Measurements from ENCODE around the gene FOS.
"Not testable (repeated sequence)": the region's sequence is repeated elsewhere in the genome, so short reads cannot be mapped to it uniquely, and the experiment has no call there.

FOS gene

DNA sequence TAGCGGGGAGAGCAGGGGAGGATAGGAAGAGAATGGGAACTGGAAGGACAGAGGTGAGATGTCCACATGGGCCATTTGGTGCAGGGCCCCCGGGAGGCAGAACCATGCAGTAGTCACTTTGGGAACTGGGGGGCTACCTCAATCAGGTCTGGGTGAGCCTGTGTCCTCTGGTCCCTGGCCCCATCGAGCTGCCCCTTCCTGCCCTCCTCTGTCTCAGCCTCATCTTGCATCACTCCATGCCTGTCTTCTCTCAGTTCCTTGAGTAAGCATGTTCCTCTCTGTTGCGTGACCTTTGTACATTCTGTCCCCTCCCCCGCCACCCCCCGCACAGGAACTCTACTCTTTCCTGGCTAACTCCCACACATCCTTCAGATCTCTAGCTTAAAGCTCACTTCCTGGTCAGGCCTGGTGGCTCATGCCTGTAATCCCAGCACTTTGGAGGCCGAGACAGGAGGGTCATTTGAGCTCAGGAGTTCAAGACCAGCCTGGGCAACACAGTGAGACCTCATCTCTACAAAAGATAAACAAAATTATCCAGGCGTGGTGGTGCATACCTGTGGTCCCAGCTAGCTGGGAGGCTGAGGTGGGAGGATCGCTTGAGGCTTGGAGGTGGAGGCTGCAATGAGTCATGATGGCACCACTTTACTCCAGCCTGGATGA lies 23.2 kb downstream of the FOS start:
- TF ChIP-seq, protein P1, sequence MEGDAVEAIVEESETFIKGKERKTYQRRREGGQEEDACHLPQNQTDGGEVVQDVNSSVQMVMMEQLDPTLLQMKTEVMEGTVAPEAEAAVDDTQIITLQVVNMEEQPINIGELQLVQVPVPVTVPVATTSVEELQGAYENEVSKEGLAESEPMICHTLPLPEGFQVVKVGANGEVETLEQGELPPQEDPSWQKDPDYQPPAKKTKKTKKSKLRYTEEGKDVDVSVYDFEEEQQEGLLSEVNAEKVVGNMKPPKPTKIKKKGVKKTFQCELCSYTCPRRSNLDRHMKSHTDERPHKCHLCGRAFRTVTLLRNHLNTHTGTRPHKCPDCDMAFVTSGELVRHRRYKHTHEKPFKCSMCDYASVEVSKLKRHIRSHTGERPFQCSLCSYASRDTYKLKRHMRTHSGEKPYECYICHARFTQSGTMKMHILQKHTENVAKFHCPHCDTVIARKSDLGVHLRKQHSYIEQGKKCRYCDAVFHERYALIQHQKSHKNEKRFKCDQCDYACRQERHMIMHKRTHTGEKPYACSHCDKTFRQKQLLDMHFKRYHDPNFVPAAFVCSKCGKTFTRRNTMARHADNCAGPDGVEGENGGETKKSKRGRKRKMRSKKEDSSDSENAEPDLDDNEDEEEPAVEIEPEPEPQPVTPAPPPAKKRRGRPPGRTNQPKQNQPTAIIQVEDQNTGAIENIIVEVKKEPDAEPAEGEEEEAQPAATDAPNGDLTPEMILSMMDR (conservative IDR thresholded peaks at IDR 0.05; ENCODE audit: low read length), result no peak
- DNase-seq (ENCODE audit: low read depth), result peak; percentile 23
- H3K4me3 ChIP-seq (ENCODE audit: low read length), result no peak overlapping the region

- H3K4me3 ChIP-seq (ENCODE audit: low read length), result no peak overlapping the region
Observed at GRCh38 chr14:75303381-75303789, 24.8 kb downstream of the FOS start.

DNA sequence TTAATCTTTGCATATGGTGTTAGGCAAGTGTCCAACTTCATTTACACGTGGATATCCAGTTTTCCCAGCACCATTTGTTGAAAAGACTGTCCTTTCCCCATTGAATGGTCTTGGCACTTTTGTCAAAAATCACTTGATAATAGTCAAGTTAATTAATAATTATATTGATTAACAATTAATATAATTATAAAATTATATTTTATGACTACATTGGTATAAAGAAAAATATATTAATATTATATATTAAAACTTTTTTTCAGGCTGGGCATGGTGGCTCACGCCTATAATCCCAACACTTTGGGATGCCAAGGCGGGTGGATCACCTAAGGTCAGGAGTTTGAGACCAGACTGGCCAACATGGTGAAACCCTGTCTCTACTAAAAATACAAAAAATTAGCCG lies 27.8 kb downstream of the FOS start:
- not testable (repeated sequence) for H3K4me3 ChIP-seq (ENCODE audit: low read length); DNase-seq (ENCODE audit: low read depth)

More at GRCh38 chr14:75303381-75303789, 24.8 kb downstream of the FOS start:
- DNase-seq (ENCODE audit: low read depth), result peak; percentile 67
- TF ChIP-seq, protein P1 (conservative IDR thresholded peaks at IDR 0.05; ENCODE audit: low read length), result peak; percentile 92

DNA sequence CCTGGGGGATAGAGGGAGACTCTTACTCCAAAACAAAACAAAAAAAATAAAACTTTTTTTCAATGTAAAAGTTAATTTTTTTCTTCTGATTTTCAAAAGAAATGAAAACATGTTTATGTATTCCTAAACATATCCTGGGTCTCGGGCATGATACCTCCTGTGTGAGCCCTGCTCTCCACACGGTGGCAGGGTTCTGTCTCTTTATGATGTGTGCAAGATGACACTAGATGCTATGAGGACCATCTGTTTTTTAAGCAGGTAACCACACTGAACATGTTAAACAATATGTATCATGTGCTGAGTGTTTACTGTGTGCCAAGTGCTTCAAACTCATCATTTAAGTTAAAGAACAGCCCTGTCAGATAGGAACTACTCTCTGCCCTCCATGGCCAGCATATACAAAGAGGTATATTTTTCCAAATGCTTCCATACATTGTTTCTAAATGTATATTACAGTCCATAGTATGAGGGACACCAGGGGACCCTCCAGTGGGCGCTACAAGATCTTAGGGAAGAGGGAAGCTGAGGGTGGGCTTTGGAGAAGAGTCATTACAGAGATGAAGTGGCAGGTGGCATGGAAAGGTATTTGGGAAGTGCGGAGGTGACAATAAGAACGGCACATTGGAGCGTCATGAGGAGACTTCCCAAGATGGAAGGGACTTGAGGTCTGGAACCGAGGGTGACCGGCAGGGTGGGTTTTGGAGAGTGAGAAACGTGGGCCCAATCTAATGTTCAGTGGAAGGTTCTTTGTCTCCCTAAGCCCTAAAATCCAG lies 28.5 kb downstream of the FOS start:
- TF ChIP-seq, protein P1 (conservative IDR thresholded peaks at IDR 0.05; ENCODE audit: low read length), result peak; percentile 50
- peak; percentile 16 for DNase-seq (ENCODE audit: low read depth)
- no peak overlapping the region for H3K4me3 ChIP-seq (ENCODE audit: low read length)

DNA sequence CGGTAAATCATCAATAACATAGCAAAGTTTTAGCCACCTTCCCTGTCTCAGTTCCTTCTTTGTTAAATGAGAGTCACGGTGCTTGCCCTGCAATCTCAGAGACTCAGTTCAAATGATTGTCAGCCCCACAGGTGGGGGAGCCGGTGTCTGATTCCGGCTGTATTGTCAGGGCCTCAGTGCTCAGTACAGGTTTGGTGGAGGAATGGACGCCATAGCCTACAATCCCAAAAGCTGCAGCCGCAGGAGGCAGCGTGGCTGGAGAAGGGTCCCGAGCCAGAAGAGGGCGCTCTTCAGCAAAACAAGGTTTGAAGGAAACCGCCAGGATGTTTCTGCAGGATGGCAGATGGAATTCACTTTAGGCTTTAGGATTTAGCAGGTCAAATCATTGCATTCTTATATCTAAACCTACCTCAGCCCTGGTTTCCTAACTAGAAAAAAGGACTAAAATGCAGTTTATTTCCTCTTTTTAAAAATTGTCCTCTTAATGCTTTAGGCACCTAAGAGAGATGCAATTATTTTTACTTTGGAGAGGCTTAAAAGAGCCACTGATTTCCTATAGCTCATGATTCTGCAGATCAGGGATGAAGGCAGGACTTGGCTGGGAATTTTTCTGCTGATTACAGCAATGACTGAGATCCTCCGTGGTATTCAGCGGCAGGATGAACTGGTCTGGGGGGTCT lies 29.2 kb downstream of the FOS start:
- TF ChIP-seq, protein P1 (conservative IDR thresholded peaks at IDR 0.05; ENCODE audit: low read length), result peak; percentile 94
- DNase-seq (ENCODE audit: low read depth), result peak; percentile 77
- H3K4me3 ChIP-seq (ENCODE audit: low read length), result no peak overlapping the region

DNA sequence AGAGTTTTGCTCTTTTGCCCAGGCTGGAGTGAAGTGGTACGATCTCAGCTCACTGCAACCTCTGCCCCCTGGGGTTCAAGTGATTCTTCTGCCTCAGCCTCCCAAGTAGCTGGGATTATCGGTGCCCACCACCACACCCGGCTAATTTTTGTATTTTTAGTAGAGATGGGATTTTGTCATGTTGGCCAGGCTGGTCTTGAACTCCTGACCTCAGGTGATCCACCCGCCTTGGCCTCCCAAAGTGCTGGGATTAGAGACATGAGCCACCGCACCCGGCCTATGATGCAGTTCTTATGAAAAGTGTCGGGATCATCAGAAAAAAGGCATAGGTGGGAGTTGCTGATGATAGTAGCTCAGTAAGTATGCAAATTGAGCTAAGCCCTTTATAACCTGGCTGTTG lies 30.4 kb downstream of the FOS start:
- not testable (repeated sequence) for DNase-seq (ENCODE audit: low read depth)

DNA sequence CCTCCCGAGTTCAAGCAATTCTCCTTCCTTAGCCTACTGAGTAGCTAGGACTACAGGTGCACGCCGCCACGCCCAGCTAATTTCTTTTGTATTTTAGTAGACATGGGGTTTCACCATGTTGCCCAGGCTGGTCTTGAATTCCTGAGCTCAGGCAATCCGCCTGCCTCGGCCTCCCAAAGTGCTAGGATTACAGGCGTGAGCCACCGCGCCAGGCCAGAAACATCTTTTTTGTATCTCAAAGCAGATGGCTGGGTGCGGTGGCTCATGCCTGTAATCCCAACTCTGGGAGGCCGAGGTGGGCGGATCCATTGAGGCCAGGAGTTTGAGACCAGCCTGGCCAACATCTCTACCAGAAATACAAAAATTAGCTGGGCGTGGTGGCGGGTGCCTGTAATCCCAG lies 30.9 kb downstream of the FOS start:
- not testable (repeated sequence) for H3K4me3 ChIP-seq (ENCODE audit: low read length); DNase-seq (ENCODE audit: low read depth)

More for the DNA sequence above, 30.4 kb downstream of the FOS start:
- H3K4me3 ChIP-seq (ENCODE audit: low read length), result not testable (repeated sequence)

DNA sequence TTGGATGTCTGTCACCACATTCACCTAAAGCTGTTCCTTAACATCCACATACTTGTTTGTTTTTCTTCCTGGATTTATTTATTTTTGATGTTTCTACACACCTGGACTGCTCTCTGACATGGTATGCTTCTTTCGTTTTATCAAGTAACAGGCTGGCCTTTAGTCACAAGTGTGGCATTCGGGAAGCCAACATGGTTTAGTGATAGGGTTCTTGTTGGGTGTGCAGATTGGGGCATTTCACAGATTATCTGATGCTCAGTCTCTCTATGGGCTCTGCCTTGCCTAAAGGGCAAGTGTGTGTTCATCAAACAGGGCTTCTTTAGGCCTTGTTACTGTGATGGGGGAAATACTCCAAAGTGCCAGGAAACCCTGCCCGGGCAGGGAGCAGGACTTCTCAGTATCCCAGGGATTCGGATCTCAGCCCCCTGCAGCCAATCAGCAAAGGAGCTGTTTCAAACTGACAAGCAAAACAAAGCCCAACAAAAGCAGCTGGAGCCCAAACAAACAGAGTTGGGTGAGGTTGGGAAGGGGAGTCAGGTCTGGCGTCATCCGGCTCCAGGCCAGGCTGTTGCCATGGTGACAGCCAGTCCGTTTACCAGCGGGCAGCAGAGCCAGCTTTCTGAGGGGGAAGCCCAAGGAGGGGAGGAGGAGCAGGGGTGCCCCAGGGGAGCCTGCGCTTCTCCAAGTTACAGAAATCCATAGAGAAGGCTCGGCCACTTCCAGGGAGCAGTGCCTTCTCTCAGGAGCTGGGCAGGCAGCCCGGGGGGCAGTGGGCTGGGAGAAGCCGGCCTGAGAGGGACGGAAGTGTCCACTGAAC lies 31.9 kb downstream of the FOS start:
- H3K4me3 ChIP-seq (ENCODE audit: low read length), result no peak overlapping the region
- DNase-seq (ENCODE audit: low read depth), result peak; percentile 86

More for the DNA sequence above, 31.9 kb downstream of the FOS start:
- TF ChIP-seq, protein P1 (conservative IDR thresholded peaks at IDR 0.05; ENCODE audit: low read length), result no peak

Measured in AG10803 (cell line).